ENCODE data around the gene HNRNPU.
"Not testable (repeated sequence)": the region's sequence is repeated elsewhere in the genome, so short reads cannot be mapped to it uniquely, and the experiment has no call there.

The HNRNPU gene

GRCh38 chr1:244839656-244840055 is 24.7 kb downstream of the HNRNPU start:
- DNase-seq = no peak

GRCh38 chr1:244837597-244838258 is 26.6 kb downstream of the HNRNPU start:
- peak in 1 of 2 experiments; percentile 7 for DNase-seq

- DNase-seq = no peak
Observed at GRCh38 chr1:244836584-244836983, 27.8 kb downstream of the HNRNPU start.

GRCh38 chr1:244836135-244836521 is 28.2 kb downstream of the HNRNPU start:
- DNase-seq = peak in 1 of 2 experiments; percentile 23

GRCh38 chr1:244835276-244836134 is 28.8 kb downstream of the HNRNPU start, which contains the start of gene COX20:
Gene COX20 (plus strand): TSS chr1:244835658. CDS start chr1:244835715, 57 bp downstream.
- DNase-seq = peak; percentile 84 to 93

GRCh38 chr1:244834543-244835275 is 29.6 kb downstream of the HNRNPU start:
- DNase-seq = peak; percentile 84 to 93

- peak; percentile 45 to 75 for DNase-seq
Observed at GRCh38 chr1:244833734-244834542, 30.4 kb downstream of the HNRNPU start.

- not testable (repeated sequence) for DNase-seq
Observed at GRCh38 chr1:244833260-244833659, 31.1 kb downstream of the HNRNPU start.

- DNase-seq = no peak
Observed at GRCh38 chr1:244830639-244831038, 33.7 kb downstream of the HNRNPU start.

- no peak for DNase-seq
Observed at GRCh38 chr1:244826712-244827111, 37.6 kb downstream of the HNRNPU start.

GRCh38 chr1:244822878-244823277 is 41.5 kb downstream of the HNRNPU start:
- DNase-seq = no peak

GRCh38 chr1:244821134-244821533 is 43.2 kb downstream of the HNRNPU start:
- DNase-seq = no peak

GRCh38 chr1:244820131-244820530 is 44.2 kb downstream of the HNRNPU start:
- no peak for DNase-seq

- no peak for DNase-seq
Observed at GRCh38 chr1:244817415-244817894, 46.9 kb downstream of the HNRNPU start.

- no peak for DNase-seq
Observed at GRCh38 chr1:244815600-244816099, 48.7 kb downstream of the HNRNPU start.

GRCh38 chr1:244813327-244813726 is 51.0 kb downstream of the HNRNPU start:
- no peak for DNase-seq

GRCh38 chr1:244810221-244810620 is 54.1 kb downstream of the HNRNPU start:
- no peak for DNase-seq

- DNase-seq = no peak
Observed at GRCh38 chr1:244807138-244807537, 57.2 kb downstream of the HNRNPU start.

GRCh38 chr1:244804841-244805240 is 59.5 kb downstream of the HNRNPU start:
- DNase-seq = no peak

- DNase-seq = no peak
Observed at GRCh38 chr1:244802556-244803239, 61.6 kb downstream of the HNRNPU start.

GRCh38 chr1:244802041-244802440 is 62.3 kb downstream of the HNRNPU start:
- no peak for DNase-seq

Data from NCI-H526 (cell line).